HEK293 (cell line): Measurements from ENCODE around the gene BTN2A1.

ENCODE experiments used
- CTCF ChIA-PET: fragments of 350-600 bp; formaldehyde crosslinking; extraction: SDS; loops from one replicate; lab custom pipeline; 2021; ENCODE audit warnings: antibody characterized with exemption; lab: Yijun Ruan, JAX
- POLR2A ChIA-PET: fragments of 300-600 bp; formaldehyde crosslinking; extraction: SDS; loops from one replicate; lab custom pipeline; 2020; ENCODE audit warnings: antibody characterized with exemption, inconsistent platforms; lab: Yijun Ruan, JAX
- H3K27ac ChIP-seq: fragments of 200-500 bp; sonication (Bioruptor generic); 2 replicates; pipeline ENCODE4 v1.5.1; 2014; ENCODE audit warnings: low read depth, low read length, control low read depth, inconsistent platforms; ENCODE audit errors: extremely low read depth
- H3K36me3 ChIP-seq, 2 experiments: fragments of 200-500 bp in 1 of 2; sonication (Bioruptor generic) in 1 of 2; 1 replicate in 1 of 2; 2 replicates in 1 of 2; pipeline ENCODE4 v1.5.1; 2014 to 2017; ENCODE audit warnings: inconsistent platforms in 2 of 2, low read length in 2 of 2; ENCODE audit not compliant: control insufficient read depth in 2 of 2, insufficient read depth in 1 of 2
- H3K4me1 ChIP-seq: fragments of 200-500 bp; sonication (Bioruptor generic); 2 replicates; pipeline ENCODE4 v1.5.1; 2014; ENCODE audit warnings: mild to moderate bottlenecking, low read length, inconsistent platforms; ENCODE audit not compliant: control insufficient read depth, insufficient read depth
- H3K4me3 ChIP-seq: 2 replicates; pipeline ENCODE4 v1.5.1; 2011; ENCODE audit warnings: low read depth, mild to moderate bottlenecking, control low read depth, low read length, moderate library complexity
- H3K9me3 ChIP-seq: fragments of 200-500 bp; sonication (Bioruptor generic); 2 replicates; pipeline ENCODE4 v1.5.1; 2014; ENCODE audit warnings: low read depth, low read length, inconsistent platforms; ENCODE audit not compliant: control insufficient read depth, insufficient read depth
- GFI1B ChIP-seq: fragments of 450-650 bp; formaldehyde crosslinking; IDR thresholded peaks from 2 replicates; pipeline ENCODE4 v1.5.1; 2016; ENCODE audit warnings: missing biosample characterization, missing genetic modification characterization
- GLIS1 ChIP-seq: fragments of 450-650 bp; formaldehyde crosslinking; IDR thresholded peaks from 2 replicates; pipeline ENCODE4 v1.5.1; 2016; ENCODE audit warnings: missing biosample characterization, missing genetic modification characterization
- HOXD13 ChIP-seq: sonication (generic); formaldehyde crosslinking; IDR thresholded peaks from 2 replicates; pipeline ENCODE4 v1.8.0; 2022; ENCODE audit warnings: missing genetic modification reagents, borderline replicate concordance
- KLF1 ChIP-seq: fragments of 450-650 bp; formaldehyde crosslinking; IDR thresholded peaks from 2 replicates; pipeline ENCODE4 v1.5.1; 2016; ENCODE audit warnings: missing biosample characterization, missing genetic modification characterization
- SETDB1 ChIP-seq: IDR thresholded peaks from one replicate; pipeline ENCODE4 v1.6.1; 2017; ENCODE audit warnings: mild to moderate bottlenecking, low read length, moderate library complexity, mixed read lengths; ENCODE audit not compliant: insufficient read length
- ZEB2 ChIP-seq: fragments of 450-650 bp; formaldehyde crosslinking; IDR thresholded peaks from 2 replicates; pipeline ENCODE4 v1.5.1; 2016; ENCODE audit warnings: missing biosample characterization, missing genetic modification characterization
- ZNF112 ChIP-seq: fragments of 450-650 bp; formaldehyde crosslinking; IDR thresholded peaks from 2 replicates; pipeline ENCODE4 v1.5.0; 2017; ENCODE audit warnings: missing biosample characterization, missing genetic modification characterization
- ZNF114 ChIP-seq: fragments of 450-650 bp; formaldehyde crosslinking; IDR thresholded peaks from 2 replicates; pipeline ENCODE4 v1.5.0; 2017; ENCODE audit warnings: missing biosample characterization, missing genetic modification characterization
- ZNF292 ChIP-seq: fragments of 450-650 bp; formaldehyde crosslinking; IDR thresholded peaks from 2 replicates; pipeline ENCODE4 v1.5.1; 2016; ENCODE audit warnings: low read depth, missing biosample characterization, missing genetic modification characterization, borderline replicate concordance
- ZNF311 ChIP-seq: fragments of 450-650 bp; formaldehyde crosslinking; IDR thresholded peaks from 2 replicates; pipeline ENCODE4 v1.5.1; 2017; ENCODE audit warnings: missing biosample characterization, missing genetic modification characterization, borderline replicate concordance
- ZNF350 ChIP-seq: fragments of 450-650 bp; formaldehyde crosslinking; IDR thresholded peaks from 2 replicates; pipeline ENCODE4 v1.5.0; 2017; ENCODE audit warnings: missing biosample characterization, mild to moderate bottlenecking, missing genetic modification characterization
- ZNF555 ChIP-seq: fragments of 450-650 bp; formaldehyde crosslinking; conservative IDR thresholded peaks from 2 replicates; pipeline ENCODE4 v1.5.1; 2017; ENCODE audit warnings: missing biosample characterization, mild to moderate bottlenecking, missing genetic modification characterization, inconsistent platforms
- ZNF558 ChIP-seq: fragments of 450-650 bp; formaldehyde crosslinking; IDR thresholded peaks from 2 replicates; pipeline ENCODE4 v1.5.1; 2016; ENCODE audit warnings: missing biosample characterization, missing genetic modification characterization
- ZNF670 ChIP-seq: fragments of 450-650 bp; formaldehyde crosslinking; IDR thresholded peaks from 2 replicates; pipeline ENCODE4 v1.5.1; 2016; ENCODE audit warnings: missing biosample characterization, missing genetic modification characterization, low read depth
- ZNF837 ChIP-seq: fragments of 450-650 bp; formaldehyde crosslinking; IDR thresholded peaks from 2 replicates; pipeline ENCODE4 v1.5.1; 2016; ENCODE audit warnings: missing biosample characterization, missing genetic modification characterization
- TF ChIP-seq, protein P1 (sequence below): fragments of 450-650 bp; formaldehyde crosslinking; IDR thresholded peaks from 2 replicates; pipeline ENCODE4 v1.5.1; 2017; ENCODE audit warnings: missing biosample characterization, missing genetic modification characterization
- TF ChIP-seq, protein P2 (sequence below): sonication (generic); formaldehyde crosslinking; IDR thresholded peaks from 2 replicates; pipeline ENCODE4 v1.8.1; 2022; ENCODE audit warnings: mild to moderate bottlenecking, moderate library complexity, missing genetic modification reagents
- TF ChIP-seq, protein P3 (sequence below): fragments of 450-650 bp; formaldehyde crosslinking; IDR thresholded peaks from 2 replicates; pipeline ENCODE4 v1.5.1; 2016; ENCODE audit warnings: missing biosample characterization, missing genetic modification characterization
- TF ChIP-seq, protein P4 (sequence below): fragments of 450-650 bp; formaldehyde crosslinking; IDR thresholded peaks from 2 replicates; pipeline ENCODE4 v1.5.1; 2017; ENCODE audit warnings: missing biosample characterization, missing genetic modification characterization
- TF ChIP-seq, protein P5 (sequence below): fragments of 450-650 bp; formaldehyde crosslinking; IDR thresholded peaks from 2 replicates; pipeline ENCODE4 v1.5.1; 2016; ENCODE audit warnings: missing biosample characterization, missing genetic modification characterization

The BTN2A1 gene

DNA sequence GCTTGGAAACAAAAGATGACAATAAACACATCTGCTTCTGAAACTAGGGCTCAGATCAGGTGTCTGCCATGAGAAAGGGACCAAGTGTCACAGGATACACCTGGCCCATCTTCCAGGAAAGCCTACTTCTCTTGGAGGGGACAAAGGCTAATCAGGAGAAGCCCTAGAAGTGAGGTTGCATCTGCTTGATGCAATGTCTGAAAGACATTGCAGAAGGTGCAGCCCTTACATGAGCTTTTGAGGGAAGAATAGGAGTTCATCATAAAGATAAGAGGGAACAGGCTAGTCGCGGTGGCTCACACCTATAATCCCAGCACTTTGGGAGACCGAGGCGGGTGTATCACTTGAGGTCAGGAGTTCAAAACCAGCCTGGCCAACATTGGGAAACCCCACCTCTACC lies 39.9 kb downstream of the BTN2A1 start (continued):
- no peak for TF ChIP-seq ZEB2 (tag by site-specific recombination)
- TF ChIP-seq SETDB1: no peak

DNA sequence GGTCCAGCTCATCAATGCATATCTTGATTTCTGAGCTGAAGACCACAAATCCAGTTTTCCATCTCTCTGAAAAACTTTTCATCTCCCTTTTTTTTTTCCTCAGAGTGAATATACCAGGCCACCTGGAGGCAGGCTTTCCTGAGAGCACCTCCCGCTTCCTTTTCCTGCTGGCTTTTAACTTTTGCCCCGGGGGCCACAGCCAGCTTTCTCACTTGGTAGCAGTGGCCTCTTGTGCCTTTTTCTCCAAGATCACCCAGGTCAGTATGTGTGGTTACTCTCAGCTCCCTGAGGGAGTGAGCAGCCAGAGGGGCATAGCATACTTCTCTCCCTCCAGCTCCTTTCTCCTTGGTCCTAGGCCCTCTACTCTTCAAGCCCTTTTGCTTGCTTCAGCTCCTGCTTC lies 42.3 kb downstream of the BTN2A1 start, which contains the start of gene BTN1A1:
Gene BTN1A1, plus strand, starts transcription at position 202 of the 400 bp plus-strand sequence. CDS start 984 bp downstream, outside the sequence.
- POLR2A ChIA-PET: no interaction called here
- Histone ChIP-seq H3K4me3 (no peak within 1 kb of the TSS), H3K27ac (no peak within 1 kb of the TSS), H3K9me3 (no peaks in the 10 kb centered on the region), H3K4me1 (no peaks in the 10 kb centered on the region), H3K36me3 (no peaks in the 10 kb centered on the region)
- TF ChIP-seq GLIS1 (tag by site-specific recombination): no peak
- TF ChIP-seq ZNF670: no peak
- TF ChIP-seq, protein P1, sequence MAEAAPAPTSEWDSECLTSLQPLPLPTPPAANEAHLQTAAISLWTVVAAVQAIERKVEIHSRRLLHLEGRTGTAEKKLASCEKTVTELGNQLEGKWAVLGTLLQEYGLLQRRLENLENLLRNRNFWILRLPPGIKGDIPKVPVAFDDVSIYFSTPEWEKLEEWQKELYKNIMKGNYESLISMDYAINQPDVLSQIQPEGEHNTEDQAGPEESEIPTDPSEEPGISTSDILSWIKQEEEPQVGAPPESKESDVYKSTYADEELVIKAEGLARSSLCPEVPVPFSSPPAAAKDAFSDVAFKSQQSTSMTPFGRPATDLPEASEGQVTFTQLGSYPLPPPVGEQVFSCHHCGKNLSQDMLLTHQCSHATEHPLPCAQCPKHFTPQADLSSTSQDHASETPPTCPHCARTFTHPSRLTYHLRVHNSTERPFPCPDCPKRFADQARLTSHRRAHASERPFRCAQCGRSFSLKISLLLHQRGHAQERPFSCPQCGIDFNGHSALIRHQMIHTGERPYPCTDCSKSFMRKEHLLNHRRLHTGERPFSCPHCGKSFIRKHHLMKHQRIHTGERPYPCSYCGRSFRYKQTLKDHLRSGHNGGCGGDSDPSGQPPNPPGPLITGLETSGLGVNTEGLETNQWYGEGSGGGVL (tag by site-specific recombination): no peak
- no peak for TF ChIP-seq GFI1B (tag by site-specific recombination)
- TF ChIP-seq SETDB1: no peak
- no peak for TF ChIP-seq ZNF112 (tag by site-specific recombination)
- TF ChIP-seq HOXD13 (CRISPR knock-in tag): no peak
- CTCF ChIA-PET: interaction anchor here (0.6 to 0.8 kb wide), 4 partner anchors 12 to 88 kb away, joined by 3 to 6 read pairs (median 4); no protein-coding TSS in a partner anchor

DNA sequence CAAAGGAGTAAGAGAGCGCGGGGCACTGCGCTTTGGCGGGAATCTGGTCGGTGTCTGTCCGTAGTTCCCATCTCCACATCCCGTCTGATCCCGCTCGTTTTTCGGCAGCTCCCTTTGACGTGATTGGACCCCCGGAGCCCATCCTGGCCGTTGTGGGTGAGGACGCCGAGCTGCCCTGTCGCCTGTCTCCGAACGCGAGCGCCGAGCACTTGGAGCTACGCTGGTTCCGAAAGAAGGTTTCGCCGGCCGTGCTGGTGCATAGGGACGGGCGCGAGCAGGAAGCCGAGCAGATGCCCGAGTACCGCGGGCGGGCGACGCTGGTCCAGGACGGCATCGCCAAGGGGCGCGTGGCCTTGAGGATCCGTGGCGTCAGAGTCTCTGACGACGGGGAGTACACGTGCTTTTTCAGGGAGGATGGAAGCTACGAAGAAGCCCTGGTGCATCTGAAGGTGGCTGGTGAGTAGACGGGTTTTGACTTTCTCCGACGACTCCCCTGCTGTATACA lies 43.8 kb downstream of the BTN2A1 start:
- Histone ChIP-seq H3K27ac (no peak overlapping the region), H3K4me1 (no peaks in the 10 kb centered on the region), H3K9me3 (no peaks in the 10 kb centered on the region), H3K4me3 (peak overlapping the region; percentile 16), H3K36me3 (no peaks in the 10 kb centered on the region)
- TF ChIP-seq KLF1 (tag by site-specific recombination): no peak
- TF ChIP-seq, protein P2, sequence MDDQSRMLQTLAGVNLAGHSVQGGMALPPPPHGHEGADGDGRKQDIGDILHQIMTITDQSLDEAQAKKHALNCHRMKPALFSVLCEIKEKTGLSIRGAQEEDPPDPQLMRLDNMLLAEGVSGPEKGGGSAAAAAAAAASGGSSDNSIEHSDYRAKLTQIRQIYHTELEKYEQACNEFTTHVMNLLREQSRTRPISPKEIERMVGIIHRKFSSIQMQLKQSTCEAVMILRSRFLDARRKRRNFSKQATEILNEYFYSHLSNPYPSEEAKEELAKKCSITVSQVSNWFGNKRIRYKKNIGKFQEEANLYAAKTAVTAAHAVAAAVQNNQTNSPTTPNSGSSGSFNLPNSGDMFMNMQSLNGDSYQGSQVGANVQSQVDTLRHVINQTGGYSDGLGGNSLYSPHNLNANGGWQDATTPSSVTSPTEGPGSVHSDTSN (CRISPR knock-in tag): peak; percentile 59; the same call in 1 of the 2 replicates
- ChIA-PET POLR2A (interaction anchor here (0.5 to 1.4 kb wide), 2 partner anchors 15 to 20 kb away, joined by 4 to 5 read pairs; no protein-coding TSS in a partner anchor), CTCF (interaction anchor here (0.8 to 1.2 kb wide), 2 partner anchors 11 to 168 kb away, joined by 3 to 4 read pairs; no protein-coding TSS in a partner anchor)

DNA sequence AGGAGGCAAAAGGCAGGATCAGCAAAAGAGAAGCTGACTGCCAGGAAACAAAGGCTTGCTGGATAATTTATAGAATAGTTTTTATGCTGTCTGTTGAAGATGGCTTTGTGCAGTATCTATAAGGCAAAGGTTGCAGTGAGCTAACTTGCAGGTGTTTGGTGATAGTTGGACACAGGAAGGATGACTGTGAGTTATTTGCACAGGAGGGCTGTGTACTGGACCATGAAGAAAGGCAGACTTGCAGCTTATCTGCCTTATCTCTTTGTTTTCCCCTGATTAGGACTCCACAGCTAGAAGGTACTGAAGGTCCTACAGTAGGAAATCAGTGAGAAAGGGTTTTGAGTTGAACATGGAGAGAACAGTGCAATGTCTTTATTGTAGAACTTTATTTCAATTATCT lies 44.4 kb downstream of the BTN2A1 start:
- no peaks in the 10 kb centered on the region for H3K36me3 ChIP-seq
- no peaks in the 10 kb centered on the region for H3K4me1 ChIP-seq
- no peak overlapping the region for H3K4me3 ChIP-seq
- CTCF ChIA-PET: interaction anchor here (0.5 kb wide), 1 partner anchor 32 kb away, joined by 3 read pairs; no protein-coding TSS in a partner anchor
- POLR2A ChIA-PET: interaction anchor here (0.5 to 1.4 kb wide), 2 partner anchors 14 to 19 kb away, joined by 4 to 5 read pairs; no protein-coding TSS in a partner anchor
- H3K27ac ChIP-seq: no peak overlapping the region
- no peaks in the 10 kb centered on the region for H3K9me3 ChIP-seq
- TF ChIP-seq ZNF558 (tag by site-specific recombination): no peak
- no peak for TF ChIP-seq ZNF311
- TF ChIP-seq ZNF114: no peak
- TF ChIP-seq ZNF555 (tag by site-specific recombination): no peak
- no peak for TF ChIP-seq ZNF837 (tag by site-specific recombination)
- TF ChIP-seq ZEB2 (tag by site-specific recombination): no peak
- TF ChIP-seq, protein P3, sequence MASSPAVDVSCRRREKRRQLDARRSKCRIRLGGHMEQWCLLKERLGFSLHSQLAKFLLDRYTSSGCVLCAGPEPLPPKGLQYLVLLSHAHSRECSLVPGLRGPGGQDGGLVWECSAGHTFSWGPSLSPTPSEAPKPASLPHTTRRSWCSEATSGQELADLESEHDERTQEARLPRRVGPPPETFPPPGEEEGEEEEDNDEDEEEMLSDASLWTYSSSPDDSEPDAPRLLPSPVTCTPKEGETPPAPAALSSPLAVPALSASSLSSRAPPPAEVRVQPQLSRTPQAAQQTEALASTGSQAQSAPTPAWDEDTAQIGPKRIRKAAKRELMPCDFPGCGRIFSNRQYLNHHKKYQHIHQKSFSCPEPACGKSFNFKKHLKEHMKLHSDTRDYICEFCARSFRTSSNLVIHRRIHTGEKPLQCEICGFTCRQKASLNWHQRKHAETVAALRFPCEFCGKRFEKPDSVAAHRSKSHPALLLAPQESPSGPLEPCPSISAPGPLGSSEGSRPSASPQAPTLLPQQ (tag by site-specific recombination): no peak
- TF ChIP-seq, protein P4, sequence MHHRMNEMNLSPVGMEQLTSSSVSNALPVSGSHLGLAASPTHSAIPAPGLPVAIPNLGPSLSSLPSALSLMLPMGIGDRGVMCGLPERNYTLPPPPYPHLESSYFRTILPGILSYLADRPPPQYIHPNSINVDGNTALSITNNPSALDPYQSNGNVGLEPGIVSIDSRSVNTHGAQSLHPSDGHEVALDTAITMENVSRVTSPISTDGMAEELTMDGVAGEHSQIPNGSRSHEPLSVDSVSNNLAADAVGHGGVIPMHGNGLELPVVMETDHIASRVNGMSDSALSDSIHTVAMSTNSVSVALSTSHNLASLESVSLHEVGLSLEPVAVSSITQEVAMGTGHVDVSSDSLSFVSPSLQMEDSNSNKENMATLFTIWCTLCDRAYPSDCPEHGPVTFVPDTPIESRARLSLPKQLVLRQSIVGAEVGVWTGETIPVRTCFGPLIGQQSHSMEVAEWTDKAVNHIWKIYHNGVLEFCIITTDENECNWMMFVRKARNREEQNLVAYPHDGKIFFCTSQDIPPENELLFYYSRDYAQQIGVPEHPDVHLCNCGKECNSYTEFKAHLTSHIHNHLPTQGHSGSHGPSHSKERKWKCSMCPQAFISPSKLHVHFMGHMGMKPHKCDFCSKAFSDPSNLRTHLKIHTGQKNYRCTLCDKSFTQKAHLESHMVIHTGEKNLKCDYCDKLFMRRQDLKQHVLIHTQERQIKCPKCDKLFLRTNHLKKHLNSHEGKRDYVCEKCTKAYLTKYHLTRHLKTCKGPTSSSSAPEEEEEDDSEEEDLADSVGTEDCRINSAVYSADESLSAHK: no peak
- TF ChIP-seq, protein P5, sequence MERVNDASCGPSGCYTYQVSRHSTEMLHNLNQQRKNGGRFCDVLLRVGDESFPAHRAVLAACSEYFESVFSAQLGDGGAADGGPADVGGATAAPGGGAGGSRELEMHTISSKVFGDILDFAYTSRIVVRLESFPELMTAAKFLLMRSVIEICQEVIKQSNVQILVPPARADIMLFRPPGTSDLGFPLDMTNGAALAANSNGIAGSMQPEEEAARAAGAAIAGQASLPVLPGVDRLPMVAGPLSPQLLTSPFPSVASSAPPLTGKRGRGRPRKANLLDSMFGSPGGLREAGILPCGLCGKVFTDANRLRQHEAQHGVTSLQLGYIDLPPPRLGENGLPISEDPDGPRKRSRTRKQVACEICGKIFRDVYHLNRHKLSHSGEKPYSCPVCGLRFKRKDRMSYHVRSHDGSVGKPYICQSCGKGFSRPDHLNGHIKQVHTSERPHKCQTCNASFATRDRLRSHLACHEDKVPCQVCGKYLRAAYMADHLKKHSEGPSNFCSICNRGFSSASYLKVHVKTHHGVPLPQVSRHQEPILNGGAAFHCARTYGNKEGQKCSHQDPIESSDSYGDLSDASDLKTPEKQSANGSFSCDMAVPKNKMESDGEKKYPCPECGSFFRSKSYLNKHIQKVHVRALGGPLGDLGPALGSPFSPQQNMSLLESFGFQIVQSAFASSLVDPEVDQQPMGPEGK (tag by site-specific recombination): no peak
- TF ChIP-seq ZNF350 (tag by site-specific recombination): no peak
- no peak for TF ChIP-seq ZNF292 (tag by site-specific recombination)
